HG02678 (cell line): Measurements from ENCODE around the gene PTPRD.

Experiments
- ATAC-seq: cut with Tn5 transposase; IDR thresholded peaks from one replicate; pipeline ENCODE4 v1.9.1; 2021; ENCODE audit warnings: mild to moderate bottlenecking, moderate library complexity; ENCODE audit not compliant: unreplicated experiment

The PTPRD gene

GRCh38 chr9:8628791-8629190 lies 1984.0 kb downstream of the PTPRD start:
- no peak for ATAC-seq

- ATAC-seq: no peak
Measured at GRCh38 chr9:8627976-8628679, 1984.7 kb downstream of the PTPRD start.

- no peak for ATAC-seq
Measured at GRCh38 chr9:8622871-8623270, 1989.9 kb downstream of the PTPRD start.

- no peak for ATAC-seq
Measured at GRCh38 chr9:8622222-8622802, 1990.5 kb downstream of the PTPRD start.

GRCh38 chr9:8621416-8621815 lies 1991.4 kb downstream of the PTPRD start:
- no peak for ATAC-seq

- no peak for ATAC-seq
Measured at GRCh38 chr9:8616414-8616813, 1996.4 kb downstream of the PTPRD start.

GRCh38 chr9:8614926-8615440 lies 1997.8 kb downstream of the PTPRD start:
- ATAC-seq: no peak

- ATAC-seq: no peak
Measured at GRCh38 chr9:8613346-8613825, 1999.4 kb downstream of the PTPRD start.

GRCh38 chr9:8611153-8611552 lies 2001.6 kb downstream of the PTPRD start:
- no peak for ATAC-seq

GRCh38 chr9:8610256-8610655 lies 2002.5 kb downstream of the PTPRD start:
- ATAC-seq: no peak

- no peak for ATAC-seq
Measured at GRCh38 chr9:8605096-8605495, 2007.7 kb downstream of the PTPRD start.

- no peak for ATAC-seq
Measured at GRCh38 chr9:8604201-8604600, 2008.6 kb downstream of the PTPRD start.

GRCh38 chr9:8600914-8601680 lies 2011.7 kb downstream of the PTPRD start:
- ATAC-seq: no peak

GRCh38 chr9:8599937-8600336 lies 2012.9 kb downstream of the PTPRD start:
- ATAC-seq: no peak

GRCh38 chr9:8589476-8589875 lies 2023.3 kb downstream of the PTPRD start:
- no peak for ATAC-seq

GRCh38 chr9:8585036-8585435 lies 2027.8 kb downstream of the PTPRD start:
- ATAC-seq: no peak

- no peak for ATAC-seq
Measured at GRCh38 chr9:8579661-8580060, 2033.1 kb downstream of the PTPRD start.

- ATAC-seq: no peak
Measured at GRCh38 chr9:8576741-8577140, 2036.1 kb downstream of the PTPRD start.

GRCh38 chr9:8574846-8575245 lies 2038.0 kb downstream of the PTPRD start:
- no peak for ATAC-seq

GRCh38 chr9:8572209-8572608 lies 2040.6 kb downstream of the PTPRD start:
- no peak for ATAC-seq

- no peak for ATAC-seq
Measured at GRCh38 chr9:8571643-8572042, 2041.2 kb downstream of the PTPRD start.

- ATAC-seq: no peak
Measured at GRCh38 chr9:8570776-8571175, 2042.0 kb downstream of the PTPRD start.
